Hypothalamus (tissue), 51 donors: ENCODE measurements around the gene KIAA0319L.
A peak's percentile ranks its signal among the peaks of the same experiment; 100 is the strongest.

ENCODE experiments used
- DNase-seq, 51 donors: peaks; one replicate each; lab custom pipeline; 2025; lab: John Stamatoyannopoulos, UW

KIAA0319L gene

GRCh38 chr1:35451125-35451528, 106.1 kb downstream of the KIAA0319L start:
- peak in 47 of 51 donors; percentile 5 to 89 (median 59) for DNase-seq

GRCh38 chr1:35449334-35450008, 107.7 kb downstream of the KIAA0319L start:
- peak in 1 of 51 donors; percentile 25 for DNase-seq

- peak in 8 of 51 donors; percentile 7 to 47 (median 21) for DNase-seq
These were observed 108.8 kb downstream of the KIAA0319L start for GRCh38 chr1:35448344-35448801.

GRCh38 chr1:35447278-35447677, 109.9 kb downstream of the KIAA0319L start:
- DNase-seq: no peak

- DNase-seq: no peak
These were observed 112.8 kb downstream of the KIAA0319L start for GRCh38 chr1:35444519-35444774.

- DNase-seq: no peak
These were observed 113.3 kb downstream of the KIAA0319L start for GRCh38 chr1:35443768-35444518.

- DNase-seq: peak in 2 of 51 donors; percentile 18 to 48
These were observed 114.5 kb downstream of the KIAA0319L start for GRCh38 chr1:35442734-35443133.

- DNase-seq: no peak
These were observed 115.2 kb downstream of the KIAA0319L start for GRCh38 chr1:35441926-35442579.

- no peak for DNase-seq
These were observed 117.6 kb downstream of the KIAA0319L start for GRCh38 chr1:35439626-35440025.

GRCh38 chr1:35437200-35437599, 120.0 kb downstream of the KIAA0319L start:
- DNase-seq: no peak

GRCh38 chr1:35436078-35436477, 121.1 kb downstream of the KIAA0319L start:
- no peak for DNase-seq

GRCh38 chr1:35434703-35435102, 122.5 kb downstream of the KIAA0319L start:
- no peak for DNase-seq

GRCh38 chr1:35433714-35434113, 123.5 kb downstream of the KIAA0319L start:
- DNase-seq: no peak

- peak in 25 of 51 donors; percentile 4 to 58 (median 23) for DNase-seq
These were observed 125.0 kb downstream of the KIAA0319L start for GRCh38 chr1:35432231-35432630.

GRCh38 chr1:35431173-35431599, 126.0 kb downstream of the KIAA0319L start:
- DNase-seq: no peak

GRCh38 chr1:35430762-35431161, 126.4 kb downstream of the KIAA0319L start:
- no peak for DNase-seq

GRCh38 chr1:35428360-35428759, 128.8 kb downstream of the KIAA0319L start:
- no peak for DNase-seq

GRCh38 chr1:35426097-35426586, 131.1 kb downstream of the KIAA0319L start:
- DNase-seq: no peak

GRCh38 chr1:35408925-35409324, 148.3 kb downstream of the KIAA0319L start:
- no peak for DNase-seq

- DNase-seq: no peak
These were observed 149.5 kb downstream of the KIAA0319L start for GRCh38 chr1:35407743-35408142.

GRCh38 chr1:35406103-35406502, 151.1 kb downstream of the KIAA0319L start:
- no peak for DNase-seq
